Measurements from ENCODE around the gene B2M.

DNA sequence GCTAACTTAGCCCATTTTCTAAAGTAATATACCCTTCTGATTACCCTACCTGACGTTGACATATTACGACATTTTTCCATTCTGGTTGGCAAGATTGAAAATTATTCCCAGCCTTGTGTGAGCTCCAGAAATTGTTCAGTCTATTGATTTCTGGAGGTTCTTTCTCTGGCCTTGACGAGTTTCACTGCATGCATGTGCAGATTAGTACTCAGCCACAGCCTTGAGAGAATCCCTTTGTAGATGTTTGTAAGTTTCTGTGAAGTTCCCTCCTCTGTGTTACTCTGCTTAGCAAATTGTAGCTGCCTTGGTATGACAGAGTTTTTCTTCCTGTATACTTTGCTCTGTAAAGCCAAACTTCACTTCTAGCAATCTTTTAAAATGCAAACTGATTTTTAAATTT is 52.5 kb downstream of the B2M start:
- TF ChIP-seq, protein P1, sequence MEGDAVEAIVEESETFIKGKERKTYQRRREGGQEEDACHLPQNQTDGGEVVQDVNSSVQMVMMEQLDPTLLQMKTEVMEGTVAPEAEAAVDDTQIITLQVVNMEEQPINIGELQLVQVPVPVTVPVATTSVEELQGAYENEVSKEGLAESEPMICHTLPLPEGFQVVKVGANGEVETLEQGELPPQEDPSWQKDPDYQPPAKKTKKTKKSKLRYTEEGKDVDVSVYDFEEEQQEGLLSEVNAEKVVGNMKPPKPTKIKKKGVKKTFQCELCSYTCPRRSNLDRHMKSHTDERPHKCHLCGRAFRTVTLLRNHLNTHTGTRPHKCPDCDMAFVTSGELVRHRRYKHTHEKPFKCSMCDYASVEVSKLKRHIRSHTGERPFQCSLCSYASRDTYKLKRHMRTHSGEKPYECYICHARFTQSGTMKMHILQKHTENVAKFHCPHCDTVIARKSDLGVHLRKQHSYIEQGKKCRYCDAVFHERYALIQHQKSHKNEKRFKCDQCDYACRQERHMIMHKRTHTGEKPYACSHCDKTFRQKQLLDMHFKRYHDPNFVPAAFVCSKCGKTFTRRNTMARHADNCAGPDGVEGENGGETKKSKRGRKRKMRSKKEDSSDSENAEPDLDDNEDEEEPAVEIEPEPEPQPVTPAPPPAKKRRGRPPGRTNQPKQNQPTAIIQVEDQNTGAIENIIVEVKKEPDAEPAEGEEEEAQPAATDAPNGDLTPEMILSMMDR (IDR thresholded peaks at IDR 0.05), result no peak
- TF ChIP-seq EZH2 (IDR thresholded peaks at IDR 0.05) (no peak), EZH2phosphoT487 (IDR thresholded peaks at IDR 0.05) (no peak)
